ENCODE measurements around the gene SETD2. TPM values are rescaled to one million over a fixed set of nuclear protein-coding genes. Genes with fewer than 3 reads are reported as not detected.

SETD2 gene
- total and polyA plus RNA-seq, 2 of the 8 experiments (the other 6 are each of a cell fraction or from before 2014, with no cell fraction given), result 15.7 to 46.3 TPM

DNA sequence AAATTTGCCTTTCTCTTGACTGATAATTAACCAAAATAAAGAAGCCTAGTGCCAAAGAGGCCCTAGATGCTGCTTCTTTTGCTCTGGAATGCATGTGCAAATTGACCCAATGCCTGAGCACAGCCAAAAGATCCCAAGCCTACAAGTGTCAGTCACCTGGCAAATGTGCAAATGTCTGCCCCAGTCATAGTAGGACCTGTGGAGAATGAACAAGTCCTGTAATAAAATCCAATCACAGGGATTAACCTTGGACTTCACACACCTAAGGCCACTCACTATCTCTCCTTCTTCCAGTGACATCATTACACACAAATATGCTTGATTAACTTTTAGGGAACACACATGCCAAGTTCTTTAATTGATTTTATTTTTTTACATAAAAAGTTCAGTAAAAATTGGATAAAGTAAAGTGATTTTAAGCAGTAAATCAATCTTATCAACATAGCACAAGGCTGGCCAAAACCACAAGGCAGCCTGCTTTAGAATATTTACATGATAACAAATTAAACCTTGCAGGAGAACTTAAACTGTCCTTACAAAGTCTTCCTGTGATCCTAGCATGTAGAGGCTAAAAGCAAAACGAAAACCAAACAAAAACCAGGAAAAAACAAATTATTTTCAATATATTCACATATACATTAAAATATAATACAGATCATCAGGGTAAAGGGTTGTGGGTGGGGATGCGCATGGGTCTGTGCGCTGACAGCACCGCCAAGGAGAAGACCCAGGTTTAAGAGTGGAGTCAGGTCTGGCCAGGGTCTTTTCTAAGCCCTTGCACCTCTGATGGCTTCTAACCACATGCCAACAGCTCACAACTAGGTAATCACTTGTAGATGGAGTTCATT is 147.6 kb downstream of the SETD2 start (continued):
- TF ChIP-seq, protein P1, sequence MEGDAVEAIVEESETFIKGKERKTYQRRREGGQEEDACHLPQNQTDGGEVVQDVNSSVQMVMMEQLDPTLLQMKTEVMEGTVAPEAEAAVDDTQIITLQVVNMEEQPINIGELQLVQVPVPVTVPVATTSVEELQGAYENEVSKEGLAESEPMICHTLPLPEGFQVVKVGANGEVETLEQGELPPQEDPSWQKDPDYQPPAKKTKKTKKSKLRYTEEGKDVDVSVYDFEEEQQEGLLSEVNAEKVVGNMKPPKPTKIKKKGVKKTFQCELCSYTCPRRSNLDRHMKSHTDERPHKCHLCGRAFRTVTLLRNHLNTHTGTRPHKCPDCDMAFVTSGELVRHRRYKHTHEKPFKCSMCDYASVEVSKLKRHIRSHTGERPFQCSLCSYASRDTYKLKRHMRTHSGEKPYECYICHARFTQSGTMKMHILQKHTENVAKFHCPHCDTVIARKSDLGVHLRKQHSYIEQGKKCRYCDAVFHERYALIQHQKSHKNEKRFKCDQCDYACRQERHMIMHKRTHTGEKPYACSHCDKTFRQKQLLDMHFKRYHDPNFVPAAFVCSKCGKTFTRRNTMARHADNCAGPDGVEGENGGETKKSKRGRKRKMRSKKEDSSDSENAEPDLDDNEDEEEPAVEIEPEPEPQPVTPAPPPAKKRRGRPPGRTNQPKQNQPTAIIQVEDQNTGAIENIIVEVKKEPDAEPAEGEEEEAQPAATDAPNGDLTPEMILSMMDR (IDR thresholded peaks at IDR 0.05; ENCODE audit: control extremely low read depth in 1 of 3, insufficient read depth in 1 of 3, low read depth in 1 of 3, low read length in 3 of 3), result no peak
- TF ChIP-seq CBX5 (IDR thresholded peaks at IDR 0.05; ENCODE audit: low read depth, low read length) (no peak), POLR2AphosphoS5 (IDR thresholded peaks at IDR 0.05; ENCODE audit: low read depth, low read length) (no peak), TEAD4 (IDR thresholded peaks at IDR 0.05; ENCODE audit: low read depth, low read length) (no peak), EP300 (IDR thresholded peaks at IDR 0.05; ENCODE audit: borderline replicate concordance in 1 of 2, low read depth in 2 of 2, low read length in 2 of 2) (no peak)
- TF ChIP-seq, protein P2, sequence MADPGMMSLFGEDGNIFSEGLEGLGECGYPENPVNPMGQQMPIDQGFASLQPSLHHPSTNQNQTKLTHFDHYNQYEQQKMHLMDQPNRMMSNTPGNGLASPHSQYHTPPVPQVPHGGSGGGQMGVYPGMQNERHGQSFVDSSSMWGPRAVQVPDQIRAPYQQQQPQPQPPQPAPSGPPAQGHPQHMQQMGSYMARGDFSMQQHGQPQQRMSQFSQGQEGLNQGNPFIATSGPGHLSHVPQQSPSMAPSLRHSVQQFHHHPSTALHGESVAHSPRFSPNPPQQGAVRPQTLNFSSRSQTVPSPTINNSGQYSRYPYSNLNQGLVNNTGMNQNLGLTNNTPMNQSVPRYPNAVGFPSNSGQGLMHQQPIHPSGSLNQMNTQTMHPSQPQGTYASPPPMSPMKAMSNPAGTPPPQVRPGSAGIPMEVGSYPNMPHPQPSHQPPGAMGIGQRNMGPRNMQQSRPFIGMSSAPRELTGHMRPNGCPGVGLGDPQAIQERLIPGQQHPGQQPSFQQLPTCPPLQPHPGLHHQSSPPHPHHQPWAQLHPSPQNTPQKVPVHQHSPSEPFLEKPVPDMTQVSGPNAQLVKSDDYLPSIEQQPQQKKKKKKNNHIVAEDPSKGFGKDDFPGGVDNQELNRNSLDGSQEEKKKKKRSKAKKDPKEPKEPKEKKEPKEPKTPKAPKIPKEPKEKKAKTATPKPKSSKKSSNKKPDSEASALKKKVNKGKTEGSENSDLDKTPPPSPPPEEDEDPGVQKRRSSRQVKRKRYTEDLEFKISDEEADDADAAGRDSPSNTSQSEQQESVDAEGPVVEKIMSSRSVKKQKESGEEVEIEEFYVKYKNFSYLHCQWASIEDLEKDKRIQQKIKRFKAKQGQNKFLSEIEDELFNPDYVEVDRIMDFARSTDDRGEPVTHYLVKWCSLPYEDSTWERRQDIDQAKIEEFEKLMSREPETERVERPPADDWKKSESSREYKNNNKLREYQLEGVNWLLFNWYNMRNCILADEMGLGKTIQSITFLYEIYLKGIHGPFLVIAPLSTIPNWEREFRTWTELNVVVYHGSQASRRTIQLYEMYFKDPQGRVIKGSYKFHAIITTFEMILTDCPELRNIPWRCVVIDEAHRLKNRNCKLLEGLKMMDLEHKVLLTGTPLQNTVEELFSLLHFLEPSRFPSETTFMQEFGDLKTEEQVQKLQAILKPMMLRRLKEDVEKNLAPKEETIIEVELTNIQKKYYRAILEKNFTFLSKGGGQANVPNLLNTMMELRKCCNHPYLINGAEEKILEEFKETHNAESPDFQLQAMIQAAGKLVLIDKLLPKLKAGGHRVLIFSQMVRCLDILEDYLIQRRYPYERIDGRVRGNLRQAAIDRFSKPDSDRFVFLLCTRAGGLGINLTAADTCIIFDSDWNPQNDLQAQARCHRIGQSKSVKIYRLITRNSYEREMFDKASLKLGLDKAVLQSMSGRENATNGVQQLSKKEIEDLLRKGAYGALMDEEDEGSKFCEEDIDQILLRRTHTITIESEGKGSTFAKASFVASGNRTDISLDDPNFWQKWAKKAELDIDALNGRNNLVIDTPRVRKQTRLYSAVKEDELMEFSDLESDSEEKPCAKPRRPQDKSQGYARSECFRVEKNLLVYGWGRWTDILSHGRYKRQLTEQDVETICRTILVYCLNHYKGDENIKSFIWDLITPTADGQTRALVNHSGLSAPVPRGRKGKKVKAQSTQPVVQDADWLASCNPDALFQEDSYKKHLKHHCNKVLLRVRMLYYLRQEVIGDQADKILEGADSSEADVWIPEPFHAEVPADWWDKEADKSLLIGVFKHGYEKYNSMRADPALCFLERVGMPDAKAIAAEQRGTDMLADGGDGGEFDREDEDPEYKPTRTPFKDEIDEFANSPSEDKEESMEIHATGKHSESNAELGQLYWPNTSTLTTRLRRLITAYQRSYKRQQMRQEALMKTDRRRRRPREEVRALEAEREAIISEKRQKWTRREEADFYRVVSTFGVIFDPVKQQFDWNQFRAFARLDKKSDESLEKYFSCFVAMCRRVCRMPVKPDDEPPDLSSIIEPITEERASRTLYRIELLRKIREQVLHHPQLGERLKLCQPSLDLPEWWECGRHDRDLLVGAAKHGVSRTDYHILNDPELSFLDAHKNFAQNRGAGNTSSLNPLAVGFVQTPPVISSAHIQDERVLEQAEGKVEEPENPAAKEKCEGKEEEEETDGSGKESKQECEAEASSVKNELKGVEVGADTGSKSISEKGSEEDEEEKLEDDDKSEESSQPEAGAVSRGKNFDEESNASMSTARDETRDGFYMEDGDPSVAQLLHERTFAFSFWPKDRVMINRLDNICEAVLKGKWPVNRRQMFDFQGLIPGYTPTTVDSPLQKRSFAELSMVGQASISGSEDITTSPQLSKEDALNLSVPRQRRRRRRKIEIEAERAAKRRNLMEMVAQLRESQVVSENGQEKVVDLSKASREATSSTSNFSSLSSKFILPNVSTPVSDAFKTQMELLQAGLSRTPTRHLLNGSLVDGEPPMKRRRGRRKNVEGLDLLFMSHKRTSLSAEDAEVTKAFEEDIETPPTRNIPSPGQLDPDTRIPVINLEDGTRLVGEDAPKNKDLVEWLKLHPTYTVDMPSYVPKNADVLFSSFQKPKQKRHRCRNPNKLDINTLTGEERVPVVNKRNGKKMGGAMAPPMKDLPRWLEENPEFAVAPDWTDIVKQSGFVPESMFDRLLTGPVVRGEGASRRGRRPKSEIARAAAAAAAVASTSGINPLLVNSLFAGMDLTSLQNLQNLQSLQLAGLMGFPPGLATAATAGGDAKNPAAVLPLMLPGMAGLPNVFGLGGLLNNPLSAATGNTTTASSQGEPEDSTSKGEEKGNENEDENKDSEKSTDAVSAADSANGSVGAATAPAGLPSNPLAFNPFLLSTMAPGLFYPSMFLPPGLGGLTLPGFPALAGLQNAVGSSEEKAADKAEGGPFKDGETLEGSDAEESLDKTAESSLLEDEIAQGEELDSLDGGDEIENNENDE (IDR thresholded peaks at IDR 0.05; ENCODE audit: insufficient replicate concordance, low read length), result no peak

Measured in H1 (cell line).